Measurements from ENCODE around the gene NUP50. TPM values are rescaled to one million over a fixed set of nuclear protein-coding genes. Genes with fewer than 3 reads are reported as not detected.

The NUP50 gene
- total RNA-seq, 4 donors from 2014 or later = 33.9 to 66.5 (median 57.7) TPM

- no peak for TF ChIP-seq CTCF (IDR thresholded peaks at IDR 0.05)
- ATAC-seq (ENCODE audit: low FRiP score) (no peak), DNase-seq (ENCODE audit: low spot score) (no peak)
Observed at GRCh38 chr22:45228401-45228754, 64.7 kb downstream of the NUP50 start.

- DNase-seq (ENCODE audit: low spot score) = no peak
- no peak for ATAC-seq (ENCODE audit: low FRiP score)
- no peak for TF ChIP-seq CTCF (IDR thresholded peaks at IDR 0.05)
Observed at GRCh38 chr22:45229181-45229580, 65.5 kb downstream of the NUP50 start.

GRCh38 chr22:45230026-45230721 is 66.4 kb downstream of the NUP50 start:
- no peak for ATAC-seq (ENCODE audit: low FRiP score)
- no peak for DNase-seq (ENCODE audit: low spot score)
- no peak for TF ChIP-seq CTCF (IDR thresholded peaks at IDR 0.05)

- ATAC-seq (ENCODE audit: low FRiP score) = no peak
- no peak for DNase-seq (ENCODE audit: low spot score)
- no peak for TF ChIP-seq CTCF (IDR thresholded peaks at IDR 0.05)
Observed at GRCh38 chr22:45231293-45231692, 67.6 kb downstream of the NUP50 start.

GRCh38 chr22:45233386-45233785 is 69.7 kb downstream of the NUP50 start:
- DNase-seq (ENCODE audit: low spot score) (no peak), ATAC-seq (ENCODE audit: low FRiP score) (no peak)
- TF ChIP-seq CTCF (IDR thresholded peaks at IDR 0.05) = no peak

- TF ChIP-seq CTCF (IDR thresholded peaks at IDR 0.05) = no peak
- DNase-seq (ENCODE audit: low spot score) (no peak), ATAC-seq (ENCODE audit: low FRiP score) (no peak)
Observed at GRCh38 chr22:45233827-45234226, 70.1 kb downstream of the NUP50 start.

- no peak for TF ChIP-seq CTCF (IDR thresholded peaks at IDR 0.05)
- no peak for ATAC-seq (ENCODE audit: low FRiP score)
- DNase-seq (ENCODE audit: low spot score) = no peak
Observed at GRCh38 chr22:45235101-45235777, 71.5 kb downstream of the NUP50 start.
